Astrocyte of the spinal cord (primary cell): ENCODE measurements around the gene UBE2S.

Experiments used
- DNase-seq: peaks from one replicate; pipeline ENCODE4 v3.0.0; 2011; ENCODE audit warnings: low read depth, low spot score
- H3K4me3 ChIP-seq: 2 replicates; pipeline ENCODE4 v1.5.1; 2011; ENCODE audit warnings: low read depth, mild to moderate bottlenecking, low read length, moderate library complexity
- in situ Hi-C: cut with HindIII; loops from 2 replicates; pipeline ENCODE4 v1.10.0; 2017; ENCODE audit warnings: low sequenced_read_pairs
- TF ChIP-seq, protein P1 (sequence below): IDR thresholded peaks from 2 replicates; pipeline ENCODE4 v1.5.1; 2012; ENCODE audit warnings: low read depth, mild to moderate bottlenecking, low read length, inconsistent platforms

UBE2S gene

DNA sequence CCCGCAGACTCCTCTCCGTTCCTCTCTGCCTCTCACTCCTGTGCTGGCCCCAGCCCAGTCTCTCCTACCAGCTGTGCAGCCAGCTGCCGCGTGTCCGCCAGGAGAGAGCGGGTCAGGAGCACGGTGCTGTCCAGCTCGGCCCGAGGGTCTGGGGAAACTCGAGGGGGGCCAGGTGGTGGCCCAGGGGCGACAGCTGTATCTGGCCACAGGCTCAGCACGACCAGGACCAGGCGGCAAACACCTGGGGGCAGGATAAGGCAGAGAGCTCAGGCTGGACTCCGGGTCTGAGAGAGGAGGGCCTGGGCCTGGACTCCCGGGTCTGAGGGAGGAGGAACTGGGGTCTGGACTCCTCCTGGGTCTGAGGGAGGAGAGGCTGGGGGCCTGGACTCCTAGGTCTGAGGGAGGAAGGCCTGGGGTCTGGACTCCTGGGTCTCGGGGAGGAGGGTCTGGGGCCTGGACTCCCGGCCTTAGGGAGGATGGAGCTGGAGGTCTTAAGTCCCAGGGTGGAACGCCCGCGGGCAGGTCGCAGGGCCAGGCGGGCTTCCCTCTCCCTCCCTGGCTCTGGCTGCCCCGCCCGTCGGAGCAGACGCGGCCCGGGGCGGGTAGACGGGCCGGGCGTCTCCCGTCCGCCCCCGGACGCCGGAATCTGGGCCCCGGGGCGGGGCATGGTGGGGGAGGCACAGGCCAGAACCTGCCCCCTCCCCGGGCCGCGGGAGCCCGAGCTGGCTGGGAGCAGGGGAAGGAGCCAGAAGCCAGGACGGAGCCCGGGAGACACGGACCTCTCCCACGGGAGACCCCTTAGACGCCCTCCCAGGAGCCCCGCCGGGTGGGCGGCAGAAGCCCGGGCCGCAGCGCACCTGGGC, 38.7 kb downstream of the UBE2S start:
- TF ChIP-seq, protein P1, sequence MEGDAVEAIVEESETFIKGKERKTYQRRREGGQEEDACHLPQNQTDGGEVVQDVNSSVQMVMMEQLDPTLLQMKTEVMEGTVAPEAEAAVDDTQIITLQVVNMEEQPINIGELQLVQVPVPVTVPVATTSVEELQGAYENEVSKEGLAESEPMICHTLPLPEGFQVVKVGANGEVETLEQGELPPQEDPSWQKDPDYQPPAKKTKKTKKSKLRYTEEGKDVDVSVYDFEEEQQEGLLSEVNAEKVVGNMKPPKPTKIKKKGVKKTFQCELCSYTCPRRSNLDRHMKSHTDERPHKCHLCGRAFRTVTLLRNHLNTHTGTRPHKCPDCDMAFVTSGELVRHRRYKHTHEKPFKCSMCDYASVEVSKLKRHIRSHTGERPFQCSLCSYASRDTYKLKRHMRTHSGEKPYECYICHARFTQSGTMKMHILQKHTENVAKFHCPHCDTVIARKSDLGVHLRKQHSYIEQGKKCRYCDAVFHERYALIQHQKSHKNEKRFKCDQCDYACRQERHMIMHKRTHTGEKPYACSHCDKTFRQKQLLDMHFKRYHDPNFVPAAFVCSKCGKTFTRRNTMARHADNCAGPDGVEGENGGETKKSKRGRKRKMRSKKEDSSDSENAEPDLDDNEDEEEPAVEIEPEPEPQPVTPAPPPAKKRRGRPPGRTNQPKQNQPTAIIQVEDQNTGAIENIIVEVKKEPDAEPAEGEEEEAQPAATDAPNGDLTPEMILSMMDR, result no peak
- peak; percentile 52 for DNase-seq
- in situ Hi-C loops, result no loop called here
- H3K4me3 ChIP-seq, result peak overlapping the region; percentile 64

DNA sequence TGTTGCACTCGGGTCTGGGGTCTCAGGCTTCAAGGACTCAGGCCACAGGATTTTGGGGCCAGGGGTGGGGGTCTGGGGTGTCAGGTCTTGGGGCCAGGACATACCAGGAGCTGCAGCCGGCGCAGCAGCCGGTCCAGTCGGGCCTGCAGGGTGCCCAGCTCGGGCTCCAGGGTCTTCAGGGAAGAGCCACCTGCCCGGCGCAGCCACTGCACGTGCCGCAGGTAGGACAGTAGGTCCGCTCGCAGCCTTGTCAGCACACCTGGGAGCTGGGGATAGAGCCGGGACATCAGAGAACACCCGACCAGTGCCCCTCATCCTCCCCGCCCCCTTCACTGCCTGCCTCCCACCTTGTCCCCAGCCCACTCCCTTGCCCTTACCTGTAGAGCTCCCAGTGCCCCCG, 39.5 kb downstream of the UBE2S start:
- in situ Hi-C loops, result no loop called here
- TF ChIP-seq, protein P1, result no peak
- no peak overlapping the region for H3K4me3 ChIP-seq
- DNase-seq, result no peak

DNA sequence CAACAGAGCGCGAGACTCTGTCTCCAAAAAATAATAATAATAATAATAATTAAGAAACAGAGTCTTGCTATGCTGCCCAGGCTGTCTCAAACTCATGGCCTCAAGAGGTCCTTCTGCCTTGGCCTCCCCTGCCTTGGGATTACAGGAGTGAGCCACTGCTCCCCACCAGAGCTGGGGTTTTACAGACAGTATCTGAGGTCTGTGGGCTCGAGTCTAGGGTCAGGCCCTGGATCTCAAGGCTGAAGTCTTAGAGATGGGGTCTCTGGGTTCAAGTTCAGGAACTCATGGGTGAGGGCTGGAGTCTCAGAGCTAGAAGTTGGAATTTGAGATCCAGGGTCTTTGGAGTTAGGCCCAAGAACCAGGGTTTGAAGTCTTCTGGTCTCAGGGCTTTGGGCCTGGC, 40.8 kb downstream of the UBE2S start:
- no peak for DNase-seq
- in situ Hi-C loops, result no loop called here
- no peak overlapping the region for H3K4me3 ChIP-seq
- TF ChIP-seq, protein P1, result no peak

DNA sequence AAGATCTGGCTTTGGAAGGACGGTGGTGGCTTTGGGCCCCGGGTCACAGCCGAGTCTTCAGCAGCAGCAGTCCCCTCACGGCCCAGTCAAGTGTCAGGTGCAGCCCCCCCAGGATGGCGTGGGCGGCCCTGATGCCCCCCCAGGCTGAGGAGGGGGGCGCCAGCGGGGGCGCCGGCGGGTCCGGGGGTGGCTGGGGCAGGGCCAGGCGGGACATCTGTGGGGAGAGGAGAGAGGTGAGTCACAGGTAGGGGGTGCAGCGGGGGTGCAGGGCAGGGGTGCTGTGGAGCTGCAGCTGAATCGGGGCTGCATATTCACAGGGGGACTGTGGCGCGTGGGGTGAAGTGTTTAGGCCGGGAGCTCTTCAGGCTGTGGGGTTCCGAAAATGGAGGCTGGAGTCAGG, 41.6 kb downstream of the UBE2S start:
- H3K4me3 ChIP-seq, result no peak overlapping the region

DNA sequence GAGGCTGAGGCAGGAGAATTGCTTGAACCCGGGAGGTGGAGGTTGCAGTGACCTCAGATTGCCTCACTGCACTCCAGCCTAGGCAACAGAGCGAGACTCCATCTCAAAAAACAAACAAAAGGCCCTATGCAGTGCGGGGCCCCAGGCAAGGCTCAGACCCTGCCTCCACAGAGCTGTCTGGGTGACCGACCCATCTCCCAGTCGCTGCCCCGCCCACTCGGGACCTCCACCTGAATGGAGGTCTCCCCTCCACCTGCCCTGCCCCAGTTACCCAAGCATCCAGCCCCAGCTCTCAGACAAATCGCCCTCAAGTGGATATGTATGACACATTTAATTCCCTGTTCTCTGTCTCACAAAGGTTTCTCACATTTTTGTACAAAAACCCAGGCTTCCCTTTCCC, 42.3 kb downstream of the UBE2S start:
- H3K4me3 ChIP-seq, result no peak overlapping the region
- in situ Hi-C loops, result no loop called here
- TF ChIP-seq, protein P1, result no peak
- DNase-seq, result no peak

More for the DNA sequence above, 41.6 kb downstream of the UBE2S start:
- TF ChIP-seq, protein P1, result no peak
- in situ Hi-C loops, result no loop called here
- no peak for DNase-seq

DNA sequence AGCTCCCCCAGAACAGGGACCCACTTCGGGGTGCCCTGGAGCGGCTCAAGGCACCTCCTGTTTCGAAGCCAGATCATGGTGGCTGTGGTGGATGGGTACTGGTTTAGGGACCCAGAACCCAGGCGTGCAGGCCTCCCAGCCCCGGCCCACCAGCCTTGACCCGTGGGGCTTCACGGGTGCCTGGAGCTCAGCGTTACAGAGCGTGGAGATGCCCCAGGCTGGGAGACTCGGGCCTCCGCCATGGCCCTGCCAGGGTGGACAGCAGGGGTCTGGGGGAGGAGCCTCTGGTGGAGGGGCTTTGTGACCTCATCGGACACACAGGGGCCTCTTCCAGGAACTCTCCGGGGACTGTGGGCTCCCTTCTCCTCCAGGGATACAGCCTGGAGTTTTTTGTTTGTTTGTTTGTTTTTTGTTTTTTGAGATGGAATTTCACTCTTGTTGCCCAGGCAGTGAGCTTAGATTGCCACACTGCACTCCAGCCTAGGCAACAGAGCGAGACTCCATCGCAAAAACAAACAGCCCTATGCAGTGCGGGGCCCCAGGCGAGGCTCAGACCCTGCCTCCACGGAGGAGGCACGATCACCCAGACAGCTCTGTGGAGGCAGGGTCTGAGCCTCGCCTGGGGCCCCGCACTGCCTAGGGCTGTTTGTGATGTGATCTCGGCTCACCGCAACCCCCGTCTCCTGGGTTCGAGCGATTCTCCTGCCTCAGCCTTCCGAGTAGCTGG, 44.4 kb downstream of the UBE2S start, which contains the start of gene GARIN5B:
Gene GARIN5B (minus strand): TSS at position 271 of the 727 bp plus-strand sequence. CDS start 194 bp downstream, at position 77.
- TF ChIP-seq, protein P1, result no peak
- DNase-seq, result no peak
- in situ Hi-C loops, result no loop called here
- no peak within 1 kb of the TSS for H3K4me3 ChIP-seq
